ENCODE measurements around the gene ERAP2.

DNA sequence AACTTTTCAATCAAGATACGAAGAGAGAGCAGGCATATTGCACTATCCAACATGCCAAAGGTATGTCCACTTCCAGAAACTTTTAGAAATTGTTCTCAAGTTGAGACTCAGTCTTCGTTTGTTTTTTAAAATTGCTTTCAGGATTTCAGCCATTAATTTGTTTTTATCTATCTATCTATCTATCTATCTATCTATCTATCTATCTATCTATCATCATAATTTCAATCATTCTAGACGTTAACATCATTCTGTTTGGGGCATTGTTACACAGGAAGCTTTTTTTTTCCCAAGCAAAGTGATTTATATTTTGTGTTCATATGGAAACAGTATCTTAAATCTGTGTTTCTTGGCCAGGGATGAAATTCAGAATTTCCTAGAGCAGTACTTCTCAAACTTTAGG lies 7.6 kb downstream of the ERAP2 start:
- TF ChIP-seq, protein P1, sequence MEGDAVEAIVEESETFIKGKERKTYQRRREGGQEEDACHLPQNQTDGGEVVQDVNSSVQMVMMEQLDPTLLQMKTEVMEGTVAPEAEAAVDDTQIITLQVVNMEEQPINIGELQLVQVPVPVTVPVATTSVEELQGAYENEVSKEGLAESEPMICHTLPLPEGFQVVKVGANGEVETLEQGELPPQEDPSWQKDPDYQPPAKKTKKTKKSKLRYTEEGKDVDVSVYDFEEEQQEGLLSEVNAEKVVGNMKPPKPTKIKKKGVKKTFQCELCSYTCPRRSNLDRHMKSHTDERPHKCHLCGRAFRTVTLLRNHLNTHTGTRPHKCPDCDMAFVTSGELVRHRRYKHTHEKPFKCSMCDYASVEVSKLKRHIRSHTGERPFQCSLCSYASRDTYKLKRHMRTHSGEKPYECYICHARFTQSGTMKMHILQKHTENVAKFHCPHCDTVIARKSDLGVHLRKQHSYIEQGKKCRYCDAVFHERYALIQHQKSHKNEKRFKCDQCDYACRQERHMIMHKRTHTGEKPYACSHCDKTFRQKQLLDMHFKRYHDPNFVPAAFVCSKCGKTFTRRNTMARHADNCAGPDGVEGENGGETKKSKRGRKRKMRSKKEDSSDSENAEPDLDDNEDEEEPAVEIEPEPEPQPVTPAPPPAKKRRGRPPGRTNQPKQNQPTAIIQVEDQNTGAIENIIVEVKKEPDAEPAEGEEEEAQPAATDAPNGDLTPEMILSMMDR (IDR thresholded peaks at IDR 0.05) = no peak
- no peak for TF ChIP-seq POLR2AphosphoS5 (IDR thresholded peaks at IDR 0.05)
- TF ChIP-seq POLR2A (IDR thresholded peaks at IDR 0.05) = no peak
- no peak for TF ChIP-seq EP300 (IDR thresholded peaks at IDR 0.05)
